ENCODE data around the gene VCX3A. TPM values are rescaled to one million over a fixed set of nuclear protein-coding genes. Genes with fewer than 3 reads are reported as not detected.

Gene VCX3A
- total RNA-seq, result not detected in 2 replicates

DNA sequence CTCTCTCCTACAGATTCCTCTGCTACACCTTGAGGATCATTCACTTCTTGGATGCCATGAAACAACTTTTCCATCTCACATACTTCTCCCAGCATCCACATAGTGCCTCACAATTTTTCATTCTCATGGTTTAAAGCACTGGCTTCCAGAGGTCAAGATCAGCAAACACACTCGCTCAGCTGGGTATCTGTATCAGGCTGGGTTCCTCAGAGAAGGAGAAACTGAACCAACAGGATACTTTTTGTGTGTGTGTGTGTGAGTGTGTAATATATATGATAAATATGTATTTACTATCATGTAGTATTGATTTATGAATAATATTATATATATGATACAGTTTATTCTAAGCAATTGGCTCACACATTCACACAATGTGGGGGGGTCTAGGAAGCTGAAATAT, at the start of gene VCX3A:
Gene VCX3A (minus strand): TSS at position 101 of the 400 bp plus-strand sequence. CDS start 621 bp downstream, outside the sequence.

Measured in airway epithelial cell (primary cell).